HG03097 (cell line): Measurements from ENCODE around the gene GPR78.

ENCODE experiments used
- ATAC-seq: cut with Tn5 transposase; IDR thresholded peaks from one replicate; pipeline ENCODE4 v1.9.1; 2021; ENCODE audit not compliant: unreplicated experiment, low FRiP score

GPR78 gene

GRCh38 chr4:8597319-8597718 is 17.1 kb downstream of the GPR78 start:
- no peak for ATAC-seq

- no peak for ATAC-seq
Observed at GRCh38 chr4:8597791-8598190, 17.6 kb downstream of the GPR78 start.

- ATAC-seq = no peak
Observed at GRCh38 chr4:8598391-8599090, 18.3 kb downstream of the GPR78 start.

- ATAC-seq = no peak
Observed at GRCh38 chr4:8599091-8599460, 18.9 kb downstream of the GPR78 start.

GRCh38 chr4:8599657-8600056 is 19.5 kb downstream of the GPR78 start:
- no peak for ATAC-seq

- ATAC-seq = no peak
Observed at GRCh38 chr4:8600266-8600665, 20.1 kb downstream of the GPR78 start.

GRCh38 chr4:8600686-8601085 is 20.5 kb downstream of the GPR78 start:
- ATAC-seq = no peak

- ATAC-seq = no peak
Observed at GRCh38 chr4:8601086-8601485, 20.9 kb downstream of the GPR78 start.

GRCh38 chr4:8601556-8601955 is 21.4 kb downstream of the GPR78 start:
- no peak for ATAC-seq

GRCh38 chr4:8602686-8603430 is 22.7 kb downstream of the GPR78 start:
- ATAC-seq = no peak

GRCh38 chr4:8603931-8604330 is 23.7 kb downstream of the GPR78 start:
- ATAC-seq = no peak

GRCh38 chr4:8605289-8605688 is 25.1 kb downstream of the GPR78 start:
- no peak for ATAC-seq

GRCh38 chr4:8606476-8606875 is 26.3 kb downstream of the GPR78 start:
- no peak for ATAC-seq

GRCh38 chr4:8606966-8607365 is 26.8 kb downstream of the GPR78 start:
- ATAC-seq = no peak

GRCh38 chr4:8607603-8608481 is 27.6 kb downstream of the GPR78 start:
- ATAC-seq = no peak

GRCh38 chr4:8608714-8609391 is 28.7 kb downstream of the GPR78 start:
- ATAC-seq = no peak

GRCh38 chr4:8609406-8609805 is 29.2 kb downstream of the GPR78 start:
- no peak for ATAC-seq

GRCh38 chr4:8609824-8610350 is 29.7 kb downstream of the GPR78 start:
- no peak for ATAC-seq

- ATAC-seq = no peak
Observed at GRCh38 chr4:8610858-8611616, 30.8 kb downstream of the GPR78 start.

- ATAC-seq = no peak
Observed at GRCh38 chr4:8612646-8613045, 32.5 kb downstream of the GPR78 start.
